ENCODE results near the gene C19orf67.
A peak's percentile ranks its signal among the peaks of the same experiment; 100 is the strongest.

Gene C19orf67

GRCh38 chr19:14107581-14108461, 22.2 kb upstream of the C19orf67 start:
- DNase-seq (ENCODE audit: low read depth) = no peak

DNA sequence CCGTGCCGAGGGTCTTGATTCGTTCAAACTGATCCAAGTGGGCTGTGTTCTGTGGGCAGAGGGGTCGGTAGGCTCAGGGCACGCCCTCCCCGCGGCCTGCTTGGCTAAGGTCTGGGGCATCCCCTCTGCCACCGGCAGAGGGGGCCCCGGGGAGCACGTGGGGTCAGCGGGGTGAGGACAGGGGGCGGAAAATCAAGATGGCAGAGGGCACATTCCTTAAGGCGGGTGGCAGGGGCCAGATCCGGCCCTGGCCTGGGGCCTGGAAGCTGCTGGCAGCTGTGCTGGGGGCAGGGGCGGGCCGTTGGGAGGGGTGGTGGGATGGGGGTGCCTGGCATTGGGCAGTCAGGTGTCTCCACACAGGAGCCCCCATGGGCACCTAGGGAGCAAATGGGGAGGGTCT, 21.3 kb upstream of the C19orf67 start:
- no peak for DNase-seq (ENCODE audit: low read depth)

DNA sequence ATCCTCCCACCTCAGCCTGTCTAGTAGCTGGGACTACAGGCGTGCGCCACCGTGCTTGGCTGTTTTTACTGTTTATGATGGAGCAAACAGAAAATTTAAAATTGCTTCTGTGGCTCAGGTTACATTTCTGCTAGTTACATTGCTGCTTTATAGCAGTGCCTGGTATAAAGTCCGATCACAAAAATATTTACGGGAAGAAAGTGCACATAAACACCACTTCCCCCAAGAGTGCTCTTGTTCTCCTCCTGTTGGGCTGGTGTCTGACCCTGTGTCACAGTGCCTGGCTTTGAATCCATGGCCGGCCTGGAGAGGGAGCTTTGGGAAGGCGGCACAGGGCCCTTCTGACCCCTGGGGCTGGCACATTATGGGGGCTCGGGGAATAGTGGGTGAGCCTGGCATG, 20.1 kb upstream of the C19orf67 start:
- DNase-seq (ENCODE audit: low read depth) = no peak

- no peak for DNase-seq (ENCODE audit: low read depth)
These were observed 17.7 kb upstream of the C19orf67 start for GRCh38 chr19:14103310-14103709.

DNA sequence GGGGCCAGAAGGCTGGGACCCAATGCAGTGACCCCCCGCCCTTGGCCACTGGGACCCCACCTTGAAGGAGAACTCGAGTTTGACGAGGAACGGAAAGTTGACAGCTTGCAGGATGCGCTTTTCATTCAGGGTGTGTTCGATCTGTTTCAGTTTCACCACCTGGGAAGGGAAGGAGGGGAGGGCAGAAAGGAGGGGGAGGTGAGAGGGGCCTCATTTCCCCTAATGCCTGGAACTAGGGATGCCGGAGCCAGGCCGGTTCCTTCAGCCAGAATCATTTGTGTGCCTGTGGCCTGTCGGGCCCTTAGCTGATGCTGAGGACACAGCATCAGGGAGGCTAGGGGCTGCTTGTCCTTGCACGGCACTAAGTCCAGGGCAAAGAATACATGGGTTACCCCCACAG, 17.2 kb upstream of the C19orf67 start:
- DNase-seq (ENCODE audit: low read depth) = no peak

- no peak for DNase-seq (ENCODE audit: low read depth)
These were observed 16.6 kb upstream of the C19orf67 start for GRCh38 chr19:14102102-14102696.

- no peak for DNase-seq (ENCODE audit: low read depth)
These were observed 15.5 kb upstream of the C19orf67 start for GRCh38 chr19:14101003-14101545.

GRCh38 chr19:14097532-14098151, 12.1 kb upstream of the C19orf67 start:
- DNase-seq (ENCODE audit: low read depth) = no peak

DNA sequence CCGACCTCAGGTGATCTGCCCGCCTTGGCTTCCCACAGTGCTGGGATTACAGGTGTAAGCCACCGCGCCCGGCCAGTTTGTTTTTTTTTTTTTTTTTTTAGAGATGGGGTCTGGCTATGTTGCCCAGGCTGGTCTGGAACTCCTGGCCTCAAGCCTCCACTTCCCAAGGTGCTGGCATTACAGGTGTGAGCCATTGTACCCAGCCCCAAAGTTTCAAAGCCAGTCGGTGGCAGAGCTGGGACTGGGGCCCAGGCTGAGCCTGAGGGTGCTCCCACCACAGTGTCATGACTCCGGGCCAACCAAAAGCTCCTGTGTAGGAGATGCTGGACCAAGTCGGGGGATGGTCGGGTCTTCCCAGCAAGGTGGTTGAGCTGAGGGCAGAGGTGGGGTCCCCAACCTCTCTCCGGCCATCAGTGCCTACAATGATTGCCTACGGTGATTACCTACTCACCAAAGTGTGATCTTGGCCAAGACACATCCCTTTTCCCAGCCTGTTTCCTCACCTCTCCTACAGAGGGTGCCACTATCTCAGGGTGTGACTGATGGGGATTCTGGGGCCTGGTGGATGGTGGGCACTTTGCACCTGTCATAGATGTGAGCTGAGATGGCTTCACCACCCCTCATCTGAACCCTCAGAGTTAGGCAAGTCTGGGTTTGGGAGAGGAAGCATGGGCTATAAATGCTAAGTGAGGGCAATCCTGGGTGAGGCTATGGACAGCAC, 10.8 kb upstream of the C19orf67 start:
- no peak for DNase-seq (ENCODE audit: low read depth)

DNA sequence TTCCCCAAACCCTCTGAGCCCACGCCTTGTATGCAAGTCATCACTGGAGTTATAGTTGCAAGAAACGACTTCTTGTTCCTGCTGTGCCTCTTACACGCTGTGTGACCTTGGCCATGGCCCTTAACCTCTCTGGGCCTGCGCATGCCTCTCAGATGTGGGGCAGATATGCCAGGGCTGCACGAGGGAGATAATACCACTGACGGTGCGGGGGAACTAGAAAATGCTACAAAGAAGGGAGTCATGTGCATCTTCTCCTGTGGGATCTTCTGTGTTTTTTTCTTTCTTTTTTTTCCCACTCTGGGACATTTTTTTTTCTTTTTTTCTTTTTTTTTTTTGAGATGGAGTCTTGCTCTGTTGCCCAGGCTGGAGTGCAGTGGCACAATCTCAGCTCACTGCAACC, 9.3 kb upstream of the C19orf67 start:
- no peak for DNase-seq (ENCODE audit: low read depth)

GRCh38 chr19:14093117-14093823, 7.7 kb upstream of the C19orf67 start:
- no peak for DNase-seq (ENCODE audit: low read depth)

DNA sequence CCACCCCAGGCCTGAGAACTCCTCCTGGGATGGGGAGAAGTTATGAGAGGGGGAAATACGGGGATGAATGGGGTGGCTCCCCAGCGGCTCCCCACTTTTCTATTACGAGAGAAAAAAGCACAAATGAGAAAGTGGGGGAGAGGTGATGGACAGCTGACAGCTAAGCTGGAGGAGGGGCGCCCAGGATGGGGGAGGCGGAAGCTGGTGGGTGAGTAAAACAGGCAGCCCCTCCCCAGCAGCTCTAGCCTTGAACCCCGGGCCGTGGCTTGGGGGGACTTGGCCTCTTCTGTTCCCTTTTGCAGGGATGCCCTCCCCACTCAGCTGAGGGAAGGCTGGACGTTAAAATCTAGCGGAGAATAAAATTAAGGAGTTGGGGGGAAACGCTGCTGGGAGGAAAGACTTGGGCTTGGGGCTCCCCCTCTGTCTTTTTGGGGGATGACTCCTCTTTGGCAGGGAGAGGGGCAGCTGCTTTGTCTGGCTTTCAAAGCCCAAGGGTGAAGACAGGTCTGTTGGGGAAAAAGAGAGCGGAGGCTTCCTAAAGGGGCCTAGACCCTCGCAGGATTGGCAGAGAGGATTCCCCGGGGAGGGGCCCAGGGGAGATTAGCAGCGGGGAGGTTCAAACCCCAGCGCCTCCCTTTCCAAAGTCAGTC, 6.4 kb upstream of the C19orf67 start:
- no peak for DNase-seq (ENCODE audit: low read depth)

DNA sequence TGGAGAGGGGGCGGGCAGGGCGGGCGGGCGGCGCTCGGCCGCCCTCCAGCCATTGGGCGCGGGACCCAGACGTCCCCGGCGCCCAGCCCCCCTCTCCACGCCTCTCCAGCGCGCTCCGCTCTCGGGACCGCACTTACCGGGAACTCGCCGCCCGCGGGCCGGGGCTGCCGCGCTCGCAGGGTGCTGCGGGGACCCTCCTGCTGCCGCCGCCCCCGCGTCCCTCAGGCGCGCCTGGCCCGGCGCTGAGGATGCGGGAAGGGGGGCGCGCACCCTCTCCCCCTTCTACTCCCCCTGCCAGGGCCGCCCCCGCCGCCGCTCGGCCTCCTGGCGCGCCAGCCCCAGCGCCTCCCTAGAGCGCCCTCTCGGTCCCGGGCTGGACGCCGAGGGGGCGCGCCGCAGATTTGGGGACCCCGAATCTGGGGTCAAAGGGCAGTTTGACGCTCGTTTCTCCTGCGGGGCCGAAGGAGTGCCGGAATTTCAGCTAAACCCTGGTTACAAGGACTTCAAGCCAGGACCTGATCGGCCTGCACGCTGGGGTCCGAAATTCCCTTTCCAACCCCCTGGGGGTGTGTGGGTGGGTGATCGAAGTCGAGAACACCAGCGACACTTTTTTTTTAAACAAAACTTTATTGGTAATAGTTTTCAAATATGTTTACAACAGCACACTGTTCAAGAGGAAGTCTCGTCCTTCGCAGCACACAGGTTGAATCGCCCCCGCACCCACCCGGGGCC, 5.7 kb upstream of the C19orf67 start:
- peak; percentile 33 for DNase-seq (ENCODE audit: low read depth)

- peak; percentile 83 for DNase-seq (ENCODE audit: low read depth)
These were observed 5.0 kb upstream of the C19orf67 start, which contains the start of gene SAMD1 for GRCh38 chr19:14090509-14091080. TSS of gene SAMD1 (minus strand) at chr19:14090751.

GRCh38 chr19:14089662-14090508, 4.3 kb upstream of the C19orf67 start:
- peak; percentile 20 for DNase-seq (ENCODE audit: low read depth)

GRCh38 chr19:14089412-14089661, 3.8 kb upstream of the C19orf67 start:
- DNase-seq (ENCODE audit: low read depth) = no peak

DNA sequence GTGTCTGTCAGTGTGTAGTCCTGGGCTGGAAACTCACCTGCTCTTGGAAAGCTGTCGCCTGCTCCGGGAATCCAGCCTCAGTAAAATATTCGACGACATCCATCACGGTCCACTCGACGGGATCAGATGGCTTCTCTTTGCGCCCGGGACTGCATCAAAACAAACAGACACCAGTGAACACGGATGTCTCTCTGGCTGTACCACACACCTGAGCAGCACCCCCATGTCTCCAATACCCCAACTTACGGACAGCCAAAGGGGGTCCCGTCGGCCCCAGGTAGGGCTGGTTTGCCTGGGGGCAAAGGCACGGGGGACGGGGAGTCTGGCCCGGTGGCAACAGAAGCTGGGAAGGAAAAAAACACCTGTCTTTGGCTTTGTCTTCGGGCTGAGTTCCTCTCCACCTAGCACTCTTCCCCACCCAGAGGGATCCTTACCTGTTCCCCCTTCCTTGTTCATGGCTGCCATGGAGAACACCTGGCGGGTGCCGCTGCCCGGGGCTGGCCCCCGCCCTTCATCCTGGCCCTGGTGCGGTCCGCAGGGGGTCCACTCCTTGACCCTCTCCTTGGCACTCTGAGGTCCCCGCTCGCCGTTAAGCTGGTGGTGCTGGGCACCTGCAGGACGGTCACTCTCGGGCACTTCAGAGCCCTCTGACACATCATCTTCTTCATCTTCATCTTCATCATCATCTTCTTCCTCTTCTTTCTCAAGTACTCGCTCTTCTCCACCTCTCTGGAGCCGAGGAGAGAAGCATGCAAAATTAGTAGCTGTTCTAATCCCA, 3.2 kb upstream of the C19orf67 start:
- no peak for DNase-seq (ENCODE audit: low read depth)

DNA sequence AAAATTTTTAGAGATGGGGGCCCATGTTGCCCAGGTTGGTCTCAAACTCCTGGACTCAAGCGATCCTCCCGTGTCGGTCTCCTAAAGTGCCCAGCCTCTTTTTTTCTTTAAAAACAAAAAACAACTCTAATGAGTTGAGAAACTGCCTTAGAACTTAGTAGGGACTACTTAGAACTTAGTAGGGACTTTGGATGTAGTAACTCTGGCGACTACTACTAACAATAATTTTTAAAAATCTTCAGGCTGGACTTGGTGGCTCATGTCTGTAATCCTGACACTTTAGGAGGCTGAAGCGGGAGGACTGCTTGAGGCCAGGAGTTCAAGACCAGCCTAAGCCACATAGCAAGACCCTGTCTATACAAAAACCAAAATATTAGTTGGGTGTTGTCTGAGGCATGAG, 515 bp upstream of the C19orf67 start:
- DNase-seq (ENCODE audit: low read depth) = no peak

GRCh38 chr19:14082675-14082960, 3.0 kb downstream of the C19orf67 start:
- no peak for DNase-seq (ENCODE audit: low read depth)
